SK-N-SH (cell line): ENCODE data around the gene KCTD5. TPM values are rescaled to one million over a fixed set of nuclear protein-coding genes. Genes with fewer than 3 reads are reported as not detected.
A peak's percentile ranks its signal among the peaks of the same experiment; 100 is the strongest.
"Not testable (repeated sequence)": the region's sequence is repeated elsewhere in the genome, so short reads cannot be mapped to it uniquely, and the experiment has no call there.

Experiments
- CTCF ChIA-PET: fragments of 300-600, 350-600 bp; formaldehyde crosslinking; extraction: SDS; loops from one replicate; lab custom pipeline; 2021; lab: Yijun Ruan, JAX
- POLR2A ChIA-PET: fragments of 350-600 bp; sonication (Branson Sonifier 250); formaldehyde crosslinking; extraction: SDS; loops from one replicate; lab custom pipeline; 2020; ENCODE audit warnings: antibody characterized with exemption, inconsistent platforms; lab: Yijun Ruan, JAX
- DNase-seq: peaks from one replicate; pipeline ENCODE4 v3.0.0; 2012
- H2AFZ ChIP-seq: fragments of 200-600 bp; sonication (generic); 2 replicates; pipeline ENCODE4 v1.8.1; 2016; ENCODE audit warnings: antibody characterized with exemption, mild to moderate bottlenecking, low read depth
- H3F3A ChIP-seq: fragments of 200-600 bp; sonication (generic); replicated peaks from 2 replicates; pipeline ENCODE3; 2016; ENCODE audit warnings: antibody characterized with exemption, mild to moderate bottlenecking; ENCODE audit not compliant: insufficient read depth
- H3K27ac ChIP-seq, 2 experiments: fragments of 200-500 bp in 1 of 2; fragments of 200-600 bp in 1 of 2; sonication (Bioruptor generic) in 1 of 2; sonication (generic), shearing (Covaris generic) in 1 of 2; 2 replicates each; pipeline versions ENCODE4 v1.5.1 to v1.6.1; 2014 to 2016; ENCODE audit warnings: low read depth in 2 of 2, inconsistent platforms in 1 of 2, low read length in 1 of 2, mild to moderate bottlenecking in 1 of 2, mixed read lengths in 1 of 2
- H3K27me3 ChIP-seq: fragments of 200-600 bp; sonication (generic), shearing (Covaris generic); 2 replicates; pipeline ENCODE4 v1.6.1; 2016; ENCODE audit warnings: mixed run types; ENCODE audit not compliant: insufficient read depth
- H3K36me3 ChIP-seq, 2 experiments: fragments of 200-500 bp in 1 of 2; fragments of 200-600 bp in 1 of 2; sonication (Bioruptor generic) in 1 of 2; sonication (generic) in 1 of 2; replicated peaks in 1 of 2; 2 replicates each; pipeline versions ENCODE3 to v1.5.1; 2014 to 2016; ENCODE audit warnings: low read length in 1 of 2, mild to moderate bottlenecking in 1 of 2; ENCODE audit not compliant: insufficient read depth in 2 of 2, control insufficient read depth in 1 of 2
- H3K4me1 ChIP-seq, 2 experiments: fragments of 200-500 bp in 1 of 2; fragments of 200-600 bp in 1 of 2; sonication (Bioruptor generic) in 1 of 2; sonication (generic), shearing (Covaris generic) in 1 of 2; 2 replicates each; pipeline versions ENCODE4 v1.5.1 to v1.6.1; 2014 to 2016; ENCODE audit warnings: low read depth in 1 of 2, low read length in 1 of 2, mixed run types in 1 of 2; ENCODE audit not compliant: insufficient read depth in 2 of 2, control insufficient read depth in 1 of 2
- H3K4me2 ChIP-seq: fragments of 200-600 bp; sonication (generic), shearing (Covaris generic); 2 replicates; pipeline ENCODE4 v1.6.1; 2017; ENCODE audit warnings: mixed run types
- H3K4me3 ChIP-seq, 2 experiments: fragments of 200-500 bp in 1 of 2; fragments of 200-600 bp in 1 of 2; sonication (Bioruptor generic) in 1 of 2; sonication (generic), shearing (Covaris generic) in 1 of 2; 2 replicates each; pipeline versions ENCODE4 v1.5.1 to v1.8.1; 2014 to 2016; ENCODE audit warnings: low read depth in 2 of 2, inconsistent platforms in 1 of 2, low read length in 1 of 2, mild to moderate bottlenecking in 1 of 2, mixed read lengths in 1 of 2, moderate library complexity in 1 of 2
- H3K79me2 ChIP-seq: fragments of 200-600 bp; sonication (generic); 2 replicates; pipeline ENCODE4 v1.8.1; 2017; ENCODE audit warnings: mild to moderate bottlenecking; ENCODE audit not compliant: insufficient read depth
- H3K9ac ChIP-seq: fragments of 200-600 bp; sonication (generic); 2 replicates; pipeline ENCODE4 v1.6.1; 2017; ENCODE audit warnings: mixed run types
- H3K9me2 ChIP-seq: fragments of 200-600 bp; sonication (generic); 2 replicates; pipeline ENCODE4 v1.6.1; 2017; ENCODE audit warnings: mixed run types
- H3K9me3 ChIP-seq: fragments of 200-600 bp; sonication (generic); 2 replicates; pipeline ENCODE4 v1.6.1; 2017; ENCODE audit warnings: mixed run types, mild to moderate bottlenecking, moderate library complexity
- H4K20me1 ChIP-seq: fragments of 200-600 bp; sonication (generic); 2 replicates; pipeline ENCODE4 v1.6.1; 2017; ENCODE audit warnings: mild to moderate bottlenecking, mixed run types; ENCODE audit not compliant: insufficient read depth
- CTCF ChIP-seq: fragments of 200-600 bp; sonication (generic); IDR thresholded peaks from 2 replicates; pipeline ENCODE4 v1.6.1; 2017; ENCODE audit warnings: antibody characterized with exemption, mild to moderate bottlenecking, moderate library complexity
- RAD21 ChIP-seq: IDR thresholded peaks from 2 replicates; pipeline ENCODE4 v1.6.1; 2012; ENCODE audit warnings: mild to moderate bottlenecking, low read length
- SMC3 ChIP-seq: IDR thresholded peaks from 2 replicates; pipeline ENCODE4 v1.6.1; 2012; ENCODE audit warnings: low read depth, low read length, improper control_type of control experiment
- WGBS: methylation state at CpG from one replicate; pipeline ENCODE4 v1.1.6; 2017; ENCODE audit warnings: low lambda C conversion rate; 5-methylcytosine and 5-hydroxymethylcytosine counted together
- polyA plus RNA-seq, 3 experiments: library from polyadenylated mRNA; depleted of rRNA; stranded (reverse); fragments of >200 nt; gene quantifications; 2 replicates each; pipeline ENCODE4 v1.2.3, GENCODE V29; 2012

The KCTD5 gene
- polyA plus RNA-seq, 1 of the 3 experiments (the other 2 are of a cell fraction): 53.4 TPM

GRCh38 chr16:2659560-2659959 lies 22.8 kb upstream of the KCTD5 start:
- H2AFZ ChIP-seq, H3K9me3 ChIP-seq, H3K9ac ChIP-seq, H3K4me2 ChIP-seq, H3K27ac ChIP-seq, H3K4me3 ChIP-seq, H4K20me1 ChIP-seq, H3K27me3 ChIP-seq, DNase-seq, H3K4me1 ChIP-seq, H3K9me2 ChIP-seq, CTCF ChIA-PET, H3F3A ChIP-seq, H3K79me2 ChIP-seq, POLR2A ChIA-PET: not testable (repeated sequence)
- peaks cover 4 to 17% of the 10 kb centered on the region in 2 experiments for H3K36me3 ChIP-seq
- WGBS: 78% methylated on average over 3 of the region's 8 CpGs

GRCh38 chr16:2660014-2660662 lies 22.2 kb upstream of the KCTD5 start:
- H3K4me1 ChIP-seq, H3K9ac ChIP-seq, H3F3A ChIP-seq, H4K20me1 ChIP-seq, H3K4me2 ChIP-seq, H3K9me3 ChIP-seq, DNase-seq, H3K4me3 ChIP-seq, H3K79me2 ChIP-seq, H3K27ac ChIP-seq, H3K9me2 ChIP-seq, H3K27me3 ChIP-seq, POLR2A ChIA-PET, H2AFZ ChIP-seq, CTCF ChIA-PET: not testable (repeated sequence)
- WGBS: 73% methylated on average over 10 of the region's 11 CpGs
- H3K36me3 ChIP-seq: peaks cover 4 to 17% of the 10 kb centered on the region in 2 experiments

GRCh38 chr16:2660755-2661373 lies 21.5 kb upstream of the KCTD5 start:
- H3K79me2 ChIP-seq, H3K9me2 ChIP-seq, H3K9ac ChIP-seq, H3K27me3 ChIP-seq, H3K4me2 ChIP-seq, POLR2A ChIA-PET, H4K20me1 ChIP-seq, H3K4me1 ChIP-seq, DNase-seq, H3K4me3 ChIP-seq, H2AFZ ChIP-seq, H3K9me3 ChIP-seq, H3K27ac ChIP-seq, H3F3A ChIP-seq: not testable (repeated sequence)
- peaks cover 4 to 17% of the 10 kb centered on the region in 2 experiments for H3K36me3 ChIP-seq
- TF ChIP-seq RAD21 (peak; percentile 25), SMC3 (peak; percentile 13; the same call in 1 of the 2 replicates), CTCF (peak; percentile 57)
- 37% methylated on average over 15 of the region's 21 CpGs for WGBS
- CTCF ChIA-PET: interaction anchor here (1.6 kb wide), 1 partner anchor 9 kb away, joined by 4 read pairs; no protein-coding TSS in a partner anchor
